T-helper 22 cell (primary cell): Measurements from ENCODE around the gene RRP1B.
"Not testable (repeated sequence)": the region's sequence is repeated elsewhere in the genome, so short reads cannot be mapped to it uniquely, and the experiment has no call there.

Source experiments
- DNase-seq: peaks from one replicate; pipeline ENCODE4 v3.0.0-alpha.2; 2020; ENCODE audit warnings: low read depth

Gene RRP1B

DNA sequence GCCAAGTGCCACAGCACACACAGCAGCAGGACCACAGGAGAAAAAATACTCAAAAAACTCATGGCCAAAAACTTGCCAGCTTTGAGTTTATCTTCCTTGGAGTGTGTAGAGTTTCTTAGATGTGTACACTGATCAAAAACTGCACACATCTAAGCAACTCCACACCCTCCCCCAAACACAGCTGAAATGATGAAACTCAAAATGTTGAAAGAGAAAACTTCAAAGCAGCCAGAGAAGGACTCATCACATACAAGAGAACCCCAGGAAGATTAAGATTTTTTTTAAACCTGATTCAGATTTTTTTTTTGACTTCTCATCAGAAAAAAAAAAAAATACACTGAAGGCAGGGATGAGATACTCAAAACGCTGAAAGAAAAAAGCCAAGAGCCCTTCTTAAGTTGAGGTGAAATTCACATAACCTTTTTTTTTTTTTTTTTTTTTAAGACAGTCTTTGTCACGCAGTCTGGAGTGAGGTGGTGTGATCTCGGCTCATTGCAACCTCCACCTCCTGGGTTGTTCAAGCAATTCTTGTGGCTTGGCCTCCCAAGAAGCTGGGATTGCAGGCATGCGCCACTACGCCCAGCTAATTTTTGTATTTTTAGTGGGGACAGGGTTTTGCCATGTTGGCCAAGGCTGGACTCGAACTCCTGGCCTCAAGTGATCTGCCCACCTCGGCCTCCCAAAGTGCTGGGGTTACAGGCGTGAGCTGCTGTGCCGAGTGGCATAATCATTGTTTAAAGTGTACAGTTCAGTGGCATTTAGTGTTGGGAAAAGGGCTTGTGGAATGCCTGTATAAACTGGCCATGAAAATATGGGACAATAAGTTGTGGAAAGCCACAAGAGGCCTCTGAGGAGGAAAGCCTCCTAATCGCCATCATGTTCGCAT, 38.6 kb downstream of the RRP1B start:
- no peak for DNase-seq

DNA sequence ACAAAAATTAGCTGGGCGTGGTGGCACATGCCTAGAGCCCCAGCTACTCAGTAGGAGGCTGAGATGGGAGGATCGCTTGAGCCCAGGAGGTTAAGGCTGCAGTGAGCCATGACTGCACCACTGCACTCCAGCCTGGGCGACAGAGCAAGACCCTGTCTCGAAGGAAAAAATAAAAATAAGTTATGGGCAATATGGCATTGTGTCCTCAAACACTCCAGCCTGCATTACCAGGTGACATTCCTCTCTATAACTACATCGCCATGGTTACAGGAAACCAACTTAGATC, 40.1 kb downstream of the RRP1B start:
- not testable (repeated sequence) for DNase-seq

DNA sequence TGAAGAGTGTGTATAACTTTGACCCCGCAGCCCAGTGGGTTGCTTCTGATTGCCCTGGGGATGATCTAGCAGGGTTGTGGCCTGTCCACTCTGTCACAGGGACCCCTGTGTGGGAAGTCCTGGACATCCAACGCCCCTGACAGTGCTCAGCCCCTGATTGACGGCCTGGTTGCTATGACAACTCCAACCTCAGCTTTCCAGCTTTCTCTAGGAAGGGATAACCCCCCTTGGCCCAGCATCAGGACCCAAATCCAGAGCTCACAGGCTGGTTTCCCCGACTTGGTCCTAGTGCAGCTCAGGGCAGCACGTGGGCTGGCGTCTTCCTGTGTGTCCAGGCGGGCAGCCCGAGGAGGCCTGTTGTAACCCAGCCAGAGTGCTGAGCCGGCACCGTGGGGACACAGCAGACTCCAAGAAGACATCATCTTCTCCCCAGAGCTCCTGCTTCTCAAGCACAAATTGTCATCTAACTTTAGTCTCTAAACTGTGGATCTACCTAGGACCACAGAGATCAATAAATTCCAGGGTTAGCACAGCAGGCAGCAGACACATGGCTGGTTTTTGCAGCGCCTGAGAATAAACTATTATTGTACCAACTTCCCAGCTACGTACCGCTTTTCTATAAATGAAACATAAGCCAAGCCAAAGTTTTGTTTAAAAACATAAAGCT, 40.7 kb downstream of the RRP1B start:
- DNase-seq = no peak

DNA sequence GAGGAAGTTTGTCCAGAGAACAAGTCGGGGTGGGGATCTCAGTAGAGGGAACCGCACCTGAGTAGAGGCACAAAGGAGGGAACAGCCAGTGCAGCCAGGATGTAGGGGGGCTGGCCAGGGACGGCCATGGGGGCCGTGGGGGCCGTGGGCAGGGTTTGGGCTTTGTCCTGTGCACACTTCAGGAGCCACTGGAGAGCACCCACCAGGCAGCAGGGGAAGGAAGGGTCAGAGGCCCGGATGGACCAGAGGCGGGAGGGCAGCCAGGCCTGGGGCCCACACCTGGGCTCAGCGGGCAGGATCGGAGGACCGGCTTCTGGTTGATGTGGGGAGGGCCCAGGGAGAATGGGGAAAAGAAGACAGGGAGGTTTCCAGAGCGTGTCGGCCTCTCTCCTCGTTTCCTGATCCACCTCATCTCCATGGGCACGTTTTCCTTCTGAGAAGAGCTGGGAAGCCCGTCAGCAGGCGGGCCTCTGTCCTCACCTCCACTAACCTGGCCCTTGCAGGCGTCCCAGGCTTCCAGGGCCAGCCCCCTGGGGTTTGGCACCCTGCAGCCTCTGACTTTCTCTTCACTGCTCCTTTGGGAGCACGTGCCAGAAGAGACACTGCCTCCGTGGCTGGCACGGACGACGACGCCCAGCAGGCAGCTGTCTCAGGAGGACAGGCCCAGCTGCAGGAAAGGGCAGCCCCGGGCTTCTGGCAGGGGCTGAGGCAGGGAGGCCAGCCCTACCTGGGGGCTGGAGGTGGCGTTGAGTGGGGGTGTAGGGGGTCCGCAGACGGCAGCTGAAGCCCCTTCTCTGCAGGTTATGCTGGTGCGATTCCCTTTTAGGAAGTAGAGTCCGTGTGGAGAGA, 42.8 kb downstream of the RRP1B start:
- no peak for DNase-seq

DNA sequence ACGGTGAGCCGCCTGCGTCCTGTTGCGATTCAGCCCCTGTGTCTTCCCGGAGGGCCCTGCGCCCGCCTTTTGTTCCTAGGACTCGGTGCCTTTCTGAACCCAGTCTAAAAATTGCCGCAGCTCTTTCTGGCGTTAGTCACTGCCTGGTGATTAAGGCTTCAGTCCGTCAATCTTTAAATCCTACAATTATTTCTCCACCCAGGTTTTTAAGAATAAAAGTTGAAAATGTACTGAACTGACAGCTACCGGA, 43.4 kb downstream of the RRP1B start:
- DNase-seq = no peak

DNA sequence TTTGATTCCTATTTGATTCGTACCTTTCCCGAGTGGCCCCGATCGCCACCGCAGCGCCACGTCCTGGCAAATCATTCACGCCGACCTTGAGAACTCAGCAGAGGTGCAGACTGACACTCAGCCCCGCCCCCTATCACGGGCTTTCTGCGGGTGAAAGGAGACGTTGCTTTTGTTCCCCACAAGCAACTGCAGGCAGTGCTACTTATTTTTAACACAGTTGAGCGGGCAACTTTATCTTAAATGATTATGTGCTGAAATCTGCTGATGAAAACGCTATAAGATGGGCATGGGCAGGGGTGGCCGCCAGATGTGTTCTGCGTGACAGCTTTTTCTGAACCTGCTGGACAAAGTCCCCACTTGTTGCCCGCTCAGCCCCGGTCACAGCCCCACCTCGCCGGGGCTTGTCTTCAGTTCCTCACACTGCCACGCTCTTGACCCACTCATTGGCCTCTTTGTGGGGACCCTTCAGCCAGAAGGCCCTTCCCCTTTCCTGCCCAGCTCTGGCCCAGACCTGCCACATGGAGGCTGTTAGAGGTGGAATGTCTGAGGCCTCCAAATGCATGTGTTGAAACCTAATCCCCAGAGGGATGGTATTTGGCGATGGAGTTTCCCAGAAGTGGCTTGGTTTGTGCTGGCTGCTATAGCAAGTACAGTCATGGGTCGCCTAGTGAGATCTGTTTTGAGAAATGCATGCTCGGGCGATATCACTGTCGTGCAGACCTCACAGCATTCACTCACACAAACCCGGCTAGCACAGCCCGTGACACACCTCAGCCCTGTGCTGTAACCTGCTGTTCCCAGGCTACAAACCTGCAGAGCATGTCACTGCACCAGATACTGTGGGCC, 43.9 kb downstream of the RRP1B start:
- DNase-seq = no peak

DNA sequence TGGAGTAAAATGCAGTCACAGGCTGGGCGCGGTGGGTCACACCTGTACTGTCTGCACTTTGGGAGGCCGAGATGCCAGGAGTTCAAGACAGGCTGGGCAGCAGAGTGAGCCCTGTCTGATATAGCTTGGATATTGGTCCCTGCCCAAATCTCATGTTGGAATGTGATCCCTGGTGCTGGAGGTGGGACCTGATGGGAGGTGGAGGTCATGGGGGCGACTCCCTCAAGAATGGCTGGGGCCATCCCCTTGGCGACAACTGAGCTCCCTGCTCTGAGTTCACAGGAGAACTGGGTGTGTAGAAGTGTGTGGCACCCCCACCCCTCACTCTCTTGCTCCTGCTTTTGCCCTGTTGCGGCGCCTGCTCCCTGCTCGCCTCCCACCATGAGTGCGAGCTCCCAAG, 48.1 kb downstream of the RRP1B start:
- no peak for DNase-seq

DNA sequence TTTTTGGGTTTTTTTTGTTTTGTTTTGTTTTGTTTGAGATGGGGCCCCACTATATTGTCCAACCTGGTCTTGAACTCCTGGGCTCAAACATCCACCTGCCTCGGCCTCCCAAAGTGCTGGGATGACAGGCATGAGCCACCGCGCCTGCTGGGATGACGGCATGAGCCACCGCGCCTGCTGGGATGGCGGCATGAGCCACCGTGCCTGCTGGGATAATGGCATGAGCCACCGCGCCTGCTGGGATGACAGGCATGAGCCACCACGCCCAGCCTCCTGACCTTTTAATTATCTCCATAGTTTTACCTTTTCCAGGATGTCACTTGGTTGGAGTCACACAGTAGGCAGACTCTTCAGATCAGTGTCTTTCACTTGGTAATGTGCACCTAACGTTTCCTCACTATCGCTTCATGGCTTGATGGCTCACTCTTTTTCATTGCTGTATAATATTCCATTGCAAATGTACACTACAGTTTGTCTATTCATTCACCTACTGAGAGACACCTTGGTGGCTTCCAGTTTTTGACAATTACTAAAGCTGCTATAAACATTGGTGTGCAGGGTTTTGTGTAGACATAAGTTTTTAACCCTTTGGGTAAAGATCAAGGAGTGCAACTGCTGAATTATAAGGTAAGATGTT, 49.5 kb downstream of the RRP1B start:
- no peak for DNase-seq

DNA sequence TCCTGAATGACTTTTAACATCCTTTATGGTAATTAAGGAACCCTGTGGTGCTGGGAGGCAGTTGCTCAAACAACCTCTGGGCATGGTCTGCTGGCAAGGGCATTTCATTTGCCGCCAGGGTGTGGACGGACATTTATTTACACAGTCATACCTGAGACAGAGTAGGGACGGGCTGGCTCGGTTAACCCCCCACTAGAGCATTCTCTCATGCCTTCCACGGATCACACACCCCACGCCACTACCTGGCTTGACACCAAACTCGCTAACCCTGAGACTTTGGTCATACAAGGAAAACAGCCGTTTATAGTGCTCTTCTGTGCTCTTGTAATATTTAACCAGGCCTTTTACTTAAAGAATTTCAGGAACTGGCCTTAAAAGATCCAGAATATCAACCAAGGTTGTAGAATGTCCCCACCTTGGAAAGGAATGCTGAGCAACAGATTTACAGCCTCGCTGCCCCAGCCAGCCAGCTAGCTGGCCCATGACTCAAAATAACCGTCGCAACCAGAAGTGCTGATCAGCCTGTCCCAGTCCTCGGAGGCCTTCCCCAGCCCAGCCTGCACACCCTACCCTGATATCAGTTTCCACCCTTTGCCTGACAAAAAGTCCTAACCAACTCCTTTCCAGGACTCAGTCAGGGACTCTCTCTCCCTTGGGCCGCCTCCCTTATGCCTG, 53.0 kb downstream of the RRP1B start:
- DNase-seq = no peak

DNA sequence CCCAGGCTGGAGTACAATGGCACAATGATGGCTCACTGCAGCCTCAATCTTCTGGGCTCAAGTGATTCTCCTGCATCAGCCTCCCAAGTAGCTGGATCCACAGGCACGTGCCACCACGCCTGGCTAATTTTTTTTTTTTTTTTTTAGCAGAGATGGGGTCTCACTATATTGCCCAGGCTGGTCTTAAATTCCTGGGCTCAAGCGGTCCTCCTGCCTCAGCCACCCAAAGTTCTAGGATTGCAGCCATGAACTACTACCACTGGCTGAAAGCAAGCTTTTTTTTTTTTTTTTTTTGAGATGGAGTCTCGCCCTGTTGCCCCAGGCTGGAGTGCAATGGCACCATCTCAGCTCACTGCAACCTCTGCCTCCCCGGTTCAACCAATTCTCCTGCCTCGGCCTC, 53.8 kb downstream of the RRP1B start:
- not testable (repeated sequence) for DNase-seq

DNA sequence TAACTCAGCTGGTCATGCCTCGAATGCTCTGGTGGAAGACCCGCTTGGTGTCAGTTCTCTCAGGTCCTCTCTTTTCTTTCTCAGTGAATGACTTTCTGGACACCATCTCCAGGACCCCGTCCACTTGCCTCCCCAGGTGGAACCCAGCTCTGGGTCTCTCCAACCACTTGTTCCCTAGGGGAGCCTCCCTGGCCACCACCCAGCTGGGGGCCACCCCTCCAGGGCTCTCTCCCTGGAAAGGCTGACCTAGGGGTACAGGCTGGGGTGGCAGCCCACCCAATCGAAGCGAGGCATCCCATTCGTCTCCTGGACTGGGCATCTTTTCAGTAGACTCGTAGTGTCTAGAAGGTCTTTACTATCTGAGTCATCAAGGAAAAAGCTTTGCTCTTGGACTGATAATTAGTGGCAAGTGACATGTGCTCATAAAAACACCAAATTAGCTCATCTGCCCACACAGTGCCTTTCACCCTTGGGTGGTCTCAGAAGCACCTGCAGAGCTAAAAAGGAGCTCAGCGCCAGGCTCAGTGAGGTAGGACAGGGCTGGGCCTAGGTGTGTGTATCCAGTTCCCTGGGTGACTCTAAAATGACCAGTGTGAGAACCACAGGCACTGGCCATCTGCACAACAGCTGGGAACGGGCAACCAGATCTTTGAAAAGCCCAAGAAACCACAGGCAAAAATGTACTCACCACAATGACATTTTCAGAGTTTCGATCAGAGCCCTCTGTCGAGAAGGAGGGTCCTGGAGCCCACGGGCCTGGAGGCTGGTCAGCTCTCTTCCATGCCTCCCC, 57.2 kb downstream of the RRP1B start:
- DNase-seq = no peak

DNA sequence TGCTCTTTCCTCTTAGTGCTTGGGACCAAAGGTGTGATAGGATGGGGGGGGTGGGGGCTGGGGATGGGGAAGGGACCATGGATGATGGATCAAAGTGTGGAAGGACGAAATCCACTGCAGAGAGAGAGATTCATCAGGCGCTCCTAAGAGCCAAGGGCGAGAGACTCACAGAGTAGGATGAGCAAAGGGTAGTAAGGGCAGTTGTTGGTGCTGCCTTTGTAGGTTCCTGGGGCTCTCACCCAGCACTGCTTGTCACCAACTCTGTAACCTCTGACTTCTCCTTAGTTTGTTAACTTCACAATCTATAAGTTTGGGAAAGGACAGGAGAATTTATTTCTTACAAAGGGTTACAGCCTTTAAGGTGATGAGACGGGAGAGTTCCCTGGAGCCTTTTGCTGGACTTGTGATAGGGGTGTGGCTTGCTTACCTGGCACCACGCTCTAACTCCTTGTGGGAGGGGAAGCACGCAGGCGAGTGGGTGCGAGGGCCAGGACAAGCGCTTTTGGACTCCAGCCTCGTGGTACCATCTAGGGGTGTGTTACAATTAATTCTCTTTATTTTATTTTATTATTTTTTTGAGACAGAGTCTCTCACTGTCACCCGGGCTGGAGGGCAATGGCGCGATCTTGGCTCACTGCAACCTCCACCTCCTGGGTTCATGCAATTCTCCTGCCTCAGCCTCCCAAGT, 58.0 kb downstream of the RRP1B start:
- no peak for DNase-seq

DNA sequence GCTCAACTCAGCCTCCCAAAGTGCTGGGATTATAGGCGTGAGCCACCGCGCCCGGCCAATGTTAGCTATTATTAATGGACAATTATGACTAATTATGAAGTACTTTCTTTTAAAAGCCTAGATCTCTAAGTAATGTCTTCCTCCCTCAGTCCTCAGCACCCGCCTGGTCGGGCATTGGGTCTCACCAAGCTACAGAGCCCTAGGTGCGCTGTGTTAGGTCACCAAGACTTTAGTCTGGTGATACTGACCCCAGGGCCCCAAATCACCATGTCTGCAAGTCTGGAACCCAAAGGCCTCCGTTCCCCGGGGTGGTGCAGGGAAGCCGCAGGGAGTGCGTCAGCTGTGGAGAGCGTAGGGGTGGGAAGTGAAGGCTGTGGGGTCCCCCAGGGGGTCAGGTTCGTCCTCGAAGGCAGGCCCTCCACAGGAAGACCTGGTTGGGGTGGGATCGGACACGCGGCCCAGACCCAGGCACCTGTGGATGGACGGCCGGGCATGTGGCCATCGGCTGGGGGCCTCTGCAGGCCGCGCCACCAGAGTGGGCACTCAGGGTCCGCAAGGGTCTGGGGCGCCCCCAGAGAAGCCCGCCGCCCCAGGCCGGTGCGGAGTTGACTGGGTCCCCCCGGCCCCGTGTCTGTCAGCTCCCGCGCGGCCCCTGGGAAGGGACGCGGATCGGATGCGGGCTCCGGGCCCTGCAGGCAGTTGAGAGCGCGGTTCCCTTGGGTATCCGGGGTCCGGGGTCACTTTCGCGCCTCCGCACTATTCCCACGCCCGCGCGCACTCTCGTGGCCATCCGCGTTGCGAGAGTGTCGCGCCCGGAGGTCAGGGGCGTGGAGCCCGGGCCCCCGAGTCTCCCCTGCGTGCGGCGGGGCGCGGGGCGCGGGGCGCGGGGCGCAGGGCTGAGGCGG, 58.9 kb downstream of the RRP1B start:
- no peak for DNase-seq

DNA sequence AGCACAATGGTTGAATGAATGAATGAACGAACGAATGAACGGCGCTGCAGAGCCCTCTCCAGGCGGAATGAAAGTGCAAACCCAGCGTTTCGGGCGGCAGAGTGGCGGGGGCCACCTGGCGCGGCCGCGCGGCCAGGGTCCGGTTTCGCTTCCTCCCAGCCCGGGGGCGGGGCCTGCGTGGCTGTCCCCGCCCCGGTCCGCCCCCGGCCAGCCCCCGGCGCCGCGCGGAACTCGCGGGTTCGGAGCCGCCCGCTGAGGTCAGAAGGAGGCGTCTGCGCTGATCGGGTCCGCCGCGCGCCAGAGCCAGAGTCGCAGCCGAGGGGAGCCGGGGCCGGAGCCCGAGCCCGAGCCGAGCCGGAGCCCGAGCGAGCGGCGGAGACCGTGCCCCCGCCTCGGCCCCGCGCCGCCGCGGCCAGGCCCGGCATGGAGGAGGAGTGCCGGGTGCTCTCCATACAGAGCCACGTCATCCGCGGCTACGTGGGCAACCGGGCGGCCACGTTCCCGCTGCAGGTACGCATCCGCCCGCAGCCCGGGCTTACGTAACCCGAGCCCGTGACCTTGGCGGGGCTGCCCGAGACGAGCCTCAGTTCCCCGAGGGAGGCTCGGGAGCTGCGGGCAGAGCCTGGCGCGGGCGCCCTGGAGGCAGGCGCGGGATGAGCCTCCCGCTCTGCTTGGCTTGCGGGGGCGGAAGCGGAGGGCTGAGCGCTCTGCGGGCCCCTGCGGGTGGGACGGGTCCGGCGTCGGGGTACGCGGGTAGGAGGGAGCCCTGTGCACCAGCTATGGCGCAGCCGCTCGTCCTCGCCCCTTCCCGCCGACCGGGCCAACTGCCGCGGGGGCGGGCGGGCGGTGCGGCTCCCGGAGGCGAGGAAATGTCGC, 59.8 kb downstream of the RRP1B start, which contains the start of gene PDXK:
TSS of gene PDXK (plus strand) at position 258 of the 876 bp plus-strand sequence. CDS start at position 424, 166 bp downstream.
- peak; percentile 71 for DNase-seq

DNA sequence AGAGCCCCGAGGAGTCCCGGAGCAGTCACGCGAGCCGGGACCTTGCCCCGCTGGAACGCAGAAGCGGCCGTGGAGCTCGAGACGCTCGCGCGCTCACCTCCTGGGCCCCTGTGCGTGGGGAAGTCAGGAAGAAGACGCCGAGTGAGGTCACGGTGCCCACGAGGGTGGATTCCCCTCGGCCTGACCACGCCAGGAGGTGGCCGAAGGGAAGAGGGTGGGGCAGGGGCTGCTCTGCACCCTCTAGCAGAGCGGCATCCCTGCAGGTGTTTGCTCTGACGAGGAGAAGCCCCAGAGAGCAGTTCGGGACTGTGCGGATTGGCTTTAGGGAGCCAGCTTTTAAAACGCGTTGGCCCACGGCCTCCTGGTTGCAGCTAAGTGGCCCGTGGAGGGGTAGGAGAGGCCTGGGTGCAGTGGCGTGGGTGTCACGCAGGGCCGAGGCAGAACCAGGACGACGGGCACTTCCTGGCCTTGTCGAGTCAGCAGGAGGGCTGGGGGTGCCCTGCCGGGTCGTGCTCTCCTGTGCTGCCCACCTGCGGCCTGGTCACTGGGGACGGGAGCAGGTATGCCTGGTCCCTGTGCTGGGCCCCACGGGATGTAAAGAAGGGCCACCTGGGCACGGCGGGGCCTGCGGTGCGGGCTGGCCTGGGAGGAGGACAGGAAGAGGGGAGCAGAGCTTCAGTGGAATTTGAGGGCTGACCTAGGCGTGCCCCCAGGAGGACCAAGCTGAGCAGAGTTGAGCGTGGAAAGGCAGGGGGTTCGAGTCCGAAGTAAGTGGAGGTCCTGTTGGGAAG, 60.6 kb downstream of the RRP1B start:
- DNase-seq = no peak

DNA sequence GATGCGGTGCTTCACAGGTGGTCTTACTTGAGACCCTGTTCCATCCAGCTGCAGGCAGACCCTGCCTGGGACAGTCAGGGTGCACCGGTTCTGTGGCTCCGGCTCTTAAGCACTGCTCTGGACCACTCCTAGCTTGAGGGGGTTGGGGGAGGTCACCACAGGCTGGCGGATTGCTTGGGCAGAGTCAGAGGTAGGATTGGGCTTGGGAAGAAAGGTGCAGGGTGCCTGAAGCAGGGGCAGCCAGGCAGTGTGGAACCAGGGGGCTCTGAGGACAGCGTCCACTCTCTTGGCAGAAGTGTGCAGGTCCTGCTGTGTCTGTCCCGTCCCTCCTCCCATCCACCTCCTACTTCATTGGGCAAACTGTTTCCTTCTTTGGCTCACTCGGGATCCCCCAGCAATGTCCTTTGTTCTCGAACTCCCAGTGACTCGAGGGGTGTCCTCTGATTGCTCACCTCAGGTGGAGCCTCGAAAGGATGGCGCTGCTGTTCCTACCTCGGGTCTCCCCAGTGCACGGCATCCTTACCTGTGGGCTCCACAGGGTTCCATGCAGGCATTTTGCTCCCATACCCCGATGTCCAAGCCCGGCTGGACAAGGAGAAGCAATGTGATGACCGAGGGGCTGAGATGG, 61.3 kb downstream of the RRP1B start:
- DNase-seq = no peak
